Transverse colon (tissue), 4 donors: ENCODE results near the gene CHTF8. TPM values are rescaled to one million over a fixed set of nuclear protein-coding genes. Genes with fewer than 3 reads are reported as not detected.

ENCODE experiments used
- DNase-seq: peaks from one replicate; pipeline ENCODE4 v3.0.0-alpha.2; 2019
- H3K27ac ChIP-seq, 4 donors: fragments of 200-600 bp; sonication (generic); 2 replicates each; pipeline ENCODE4 v1.5.1; 2016 to 2018; ENCODE audit warnings: inconsistent platforms in 4 of 4
- H3K27me3 ChIP-seq: fragments of 200-600 bp; sonication (generic); 2 replicates; pipeline ENCODE4 v1.5.1; 2017; ENCODE audit warnings: inconsistent platforms
- H3K36me3 ChIP-seq, 4 donors: fragments of 200-600 bp; sonication (generic); 2 replicates each; pipeline ENCODE4 v1.5.1; 2017 to 2019; ENCODE audit warnings: inconsistent platforms in 4 of 4
- H3K4me1 ChIP-seq, 4 donors: fragments of 200-600 bp; sonication (generic); 2 replicates each; pipeline ENCODE4 v1.5.1; 2017 to 2020; ENCODE audit warnings: inconsistent platforms in 4 of 4
- H3K4me3 ChIP-seq, 4 donors: fragments of 200-600 bp; sonication (generic); 1 replicate in 1 of 4; 2 replicates in 3 of 4; pipeline versions ENCODE4 v1.5.1 to v1.6.1; 2017 to 2019; ENCODE audit warnings: inconsistent platforms in 4 of 4
- H3K9me3 ChIP-seq, 2 donors: fragments of 200-600 bp; sonication (generic); 2 replicates each; pipeline ENCODE4 v1.5.1; 2017 to 2019; ENCODE audit warnings: inconsistent platforms in 2 of 2
- CTCF ChIP-seq, 5 experiments: fragments of 200-600 bp in 3 of 5; fragments of 450-650 bp in 2 of 5; sonication (generic) in 3 of 5; IDR thresholded peaks; 1 replicate in 2 of 5; 2 replicates in 3 of 5; pipeline ENCODE4 v1.5.1; 2016 to 2017; ENCODE audit warnings: antibody characterized with exemption in 5 of 5, inconsistent platforms in 3 of 5, mild to moderate bottlenecking in 2 of 5, moderate library complexity in 1 of 5
- EP300 ChIP-seq: sonication (generic); formaldehyde crosslinking; IDR thresholded peaks from one replicate; pipeline ENCODE4 v1.6.1; 2017; ENCODE audit warnings: antibody characterized with exemption, low read depth
- POLR2A ChIP-seq: fragments of 450-650 bp; IDR thresholded peaks from one replicate; pipeline ENCODE4 v1.6.1; 2016; ENCODE audit warnings: antibody characterized with exemption, mild to moderate bottlenecking, moderate library complexity
- POLR2AphosphoS5 ChIP-seq, 3 donors: sonication (generic); formaldehyde crosslinking; IDR thresholded peaks; one replicate each; pipeline ENCODE4 v1.6.1; 2016; ENCODE audit warnings: antibody characterized with exemption in 3 of 3
- WGBS, 2 donors: methylation state at CpG; one replicate each; pipeline ENCODE4 v1.1.5; 2018; ENCODE audit warnings: low coverage in 1 of 2; 5-methylcytosine and 5-hydroxymethylcytosine counted together
- in situ Hi-C, 4 donors: fragments of 200-750 bp; cut with MboI; loops; one replicate each; pipeline versions ENCODE4 v1.15.0 to v1.15.1; 2017; ENCODE audit warnings: low sequenced_read_pairs in 3 of 4, low pct_ligation_motif_present in 1 of 4, low pct_unique_long_range_greater_than_20kb in 1 of 4
- intact Hi-C: fragments of 100-400 bp; cut with DNase I; formaldehyde crosslinking; loops from one replicate; pipeline ENCODE4 v1.15.1; 2023; ENCODE audit warnings: low total_unique reads
- total RNA-seq, 4 donors: library from RNA; depleted of rRNA; stranded (reverse); fragments of >200 nt; gene quantifications; one replicate each; pipeline ENCODE4 v1.1.0, GENCODE V29; 2016

Gene CHTF8
- total RNA-seq, 4 donors from 2014 or later, result 49.2 to 207 (median 68.9) TPM

GRCh38 chr16:69107316-69107962 lies 24.9 kb downstream of the CHTF8 start:
- peaks cover 28% of the 10 kb centered on the region for H3K27me3 ChIP-seq
- H3K36me3 ChIP-seq, result no peaks in the 10 kb centered on the region
- no peaks in the 10 kb centered on the region for H3K9me3 ChIP-seq
- intact Hi-C loops (loop anchor here (10.0 kb wide), 1 partner anchor 263 kb away; the partner anchor contains the start of gene TANGO6), in situ Hi-C loops (loop anchor here in 1 of 4 donors (25.0 kb wide), 1 partner anchor 195 kb away; no protein-coding TSS in a partner anchor)
- 15% methylated on average over 52 of the region's 52 CpGs; no CpG with 5 or more reads in 1 of the 2 donors for WGBS, 2 donors
- DNase-seq, result peak; percentile 72
- H3K27ac ChIP-seq, result peak overlapping the region in 1 of 4 donors; percentile 49
- no peak for TF ChIP-seq CTCF (IDR thresholded peaks at IDR 0.05)
- no peak for TF ChIP-seq POLR2A
- TF ChIP-seq POLR2AphosphoS5 (IDR thresholded peaks at IDR 0.05), result no peak
- TF ChIP-seq EP300, result no peak
- peaks cover 14 to 31% (median 29%) of the 10 kb centered on the region in 4 donors for H3K4me1 ChIP-seq
- peak overlapping the region in 3 of 4 donors; percentile 50 to 67 (median 59) for H3K4me3 ChIP-seq

GRCh38 chr16:69106491-69107315 lies 25.7 kb downstream of the CHTF8 start:
- H3K4me1 ChIP-seq, result peaks cover 14 to 31% (median 29%) of the 10 kb centered on the region in 4 donors
- peak overlapping the region in 3 of 4 donors; percentile 8 to 49 (median 40) for H3K27ac ChIP-seq
- peak overlapping the region; percentile 26 to 67 (median 54) for H3K4me3 ChIP-seq
- H3K27me3 ChIP-seq, result peaks cover 28% of the 10 kb centered on the region
- WGBS, 2 donors, result 1% methylated on average over 23 of the region's 55 CpGs; no CpG with 5 or more reads in 1 of the 2 donors
- TF ChIP-seq EP300, result no peak
- no peak for TF ChIP-seq POLR2A
- no peak for TF ChIP-seq CTCF (IDR thresholded peaks at IDR 0.05)
- no peak for TF ChIP-seq POLR2AphosphoS5 (IDR thresholded peaks at IDR 0.05)
- H3K36me3 ChIP-seq, result no peaks in the 10 kb centered on the region
- in situ Hi-C loops (loop anchor here in 1 of 4 donors (25.0 kb wide), 1 partner anchor 194 kb away; no protein-coding TSS in a partner anchor), intact Hi-C loops (loop anchor here (10.0 kb wide), 1 partner anchor 262 kb away; the partner anchor contains the start of gene TANGO6)
- peak; percentile 18 for DNase-seq
- no peaks in the 10 kb centered on the region for H3K9me3 ChIP-seq

GRCh38 chr16:69105501-69106361 lies 26.7 kb downstream of the CHTF8 start, which contains the start of gene HAS3:
HAS3 (plus strand) TSS chr16:69105653; CDS start chr16:69109396, 3,743 bp downstream.
- intact Hi-C loops, result loop anchor here (10.0 kb wide), 1 partner anchor 261 kb away; the partner anchor contains the start of gene TANGO6
- peak within 1 kb of the TSS in 3 of 4 donors; percentile 44 to 73 (median 60) for H3K27ac ChIP-seq

More at GRCh38 chr16:69105501-69106361, 26.7 kb downstream of the CHTF8 start, which contains the start of gene HAS3:
- peak; percentile 75 for DNase-seq
- 0% methylated on average over 1 to 69 of the region's 80 CpGs for WGBS, 2 donors
- Histone ChIP-seq H3K36me3 (no peaks in the 10 kb centered on the region), H3K9me3 (no peaks in the 10 kb centered on the region), H3K4me3 (peak within 1 kb of the TSS; percentile 26 to 67 (median 54)), H3K27me3 (peaks cover 28% of the 10 kb centered on the region), H3K4me1 (peaks cover 14 to 31% (median 29%) of the 10 kb centered on the region in 4 donors)
- in situ Hi-C loops, result loop anchor here in 1 of 4 donors (25.0 kb wide), 1 partner anchor 193 kb away; no protein-coding TSS in a partner anchor
- TF ChIP-seq EP300, result no peak
- peak in 3 of 5 experiments; percentile 8 to 23 (median 20) for TF ChIP-seq CTCF (IDR thresholded peaks at IDR 0.05)
- TF ChIP-seq POLR2AphosphoS5 (IDR thresholded peaks at IDR 0.05), result peak; percentile 10 to 71 (median 58)
- TF ChIP-seq POLR2A, result no peak
